OCI-LY7 (cell line): ENCODE results near the gene COX17.

Source experiments
- CTCF ChIP-seq: fragments of 200-600 bp; sonication (generic); conservative IDR thresholded peaks from 2 replicates; pipeline ENCODE4 v1.5.1; 2014; ENCODE audit warnings: mild to moderate bottlenecking, antibody characterized with exemption, low read length, moderate library complexity, mixed read lengths
- EZH2phosphoT487 ChIP-seq: fragments of 200-600 bp; sonication (generic); IDR thresholded peaks from 2 replicates; pipeline ENCODE4 v1.6.1; 2018; ENCODE audit warnings: low read depth, borderline replicate concordance, mild to moderate bottlenecking, mixed run types, antibody characterized with exemption, low read length, moderate library complexity, mixed read lengths

- TF ChIP-seq CTCF: no peak
- no peak for TF ChIP-seq EZH2phosphoT487
Observed at GRCh38 chr3:119673875-119674274, 3.3 kb downstream of the COX17 start.
